HCT116 (cell line): ENCODE data around the gene SGIP1. TPM values are rescaled to one million over a fixed set of nuclear protein-coding genes. Genes with fewer than 3 reads are reported as not detected.

Source experiments
- ATAC-seq: fragments of 200-7000 bp; cut with Tn5 transposase; 2 replicates; pipeline ENCODE4 v1.9.1; 2020; ENCODE audit warnings: mild to moderate bottlenecking, moderate library complexity
- BruUV-seq: library from RNA; stranded (reverse); fragments of 400-500 nt; replicated peaks from 2 replicates; lab custom pipeline; 2021; lab: Mats Ljungman, UMichigan
- CTCF ChIA-PET: fragments of 300-600 bp; sonication (Branson Sonifier 250); formaldehyde crosslinking; loops from one replicate; lab custom pipeline; 2021; ENCODE audit warnings: antibody characterized with exemption; lab: Charles Lee
- POLR2A ChIA-PET: fragments of 300-600, 350-600 bp; sonication (Branson Sonifier 250); formaldehyde crosslinking; loops from one replicate; lab custom pipeline; 2021; ENCODE audit warnings: antibody characterized with exemption; lab: Charles Lee
- RAD21 ChIA-PET, 2 experiments: fragments of 300-600 bp; sonication (Branson Sonifier 250); formaldehyde crosslinking; loops; one replicate each; lab custom pipeline; 2023; ENCODE audit warnings: low total read pairs in 2 of 2; ENCODE audit not compliant: uncharacterized antibody in 2 of 2, unreplicated experiment in 2 of 2, low non-redundant PET in 1 of 2; lab: Charles Lee
- DNase-seq: peaks from one replicate; pipeline ENCODE4 v3.0.0-alpha.2; 2010; ENCODE audit warnings: low read depth, low spot score
- H2AFZ ChIP-seq: fragments of 200-600 bp; shearing (Covaris generic), sonication (generic); 2 replicates; pipeline ENCODE4 v1.6.1; 2017; ENCODE audit warnings: low read depth, mixed run types, mixed read lengths, antibody characterized with exemption, low read length; ENCODE audit not compliant: poor library complexity, severe bottlenecking
- H3K27ac ChIP-seq: 2 replicates; pipeline ENCODE4 v1.5.1; 2012; ENCODE audit warnings: low read depth, low read length
- H3K27me3 ChIP-seq: fragments of 200-600 bp; sonication (generic); 2 replicates; pipeline ENCODE4 v1.6.1; 2016; ENCODE audit warnings: mixed run types, low read length, mixed read lengths; ENCODE audit not compliant: insufficient read depth
- H3K36me3 ChIP-seq, 2 experiments: fragments of 200-500 bp in 1 of 2; fragments of 200-600 bp in 1 of 2; sonication (Bioruptor generic) in 1 of 2; sonication (generic) in 1 of 2; 2 replicates each; pipeline versions ENCODE4 v1.5.1 to v1.6.1; 2014 to 2016; ENCODE audit warnings: low read length in 2 of 2, inconsistent platforms in 1 of 2, mixed read lengths in 1 of 2, mixed run types in 1 of 2; ENCODE audit not compliant: insufficient read depth in 2 of 2, control insufficient read depth in 1 of 2
- H3K4me1 ChIP-seq, 2 experiments: fragments of 200-600 bp in 1 of 2; sonication (generic) in 1 of 2; 2 replicates each; pipeline versions ENCODE4 v1.5.1 to v1.6.1; 2012 to 2017; ENCODE audit warnings: low read length in 2 of 2, inconsistent platforms in 1 of 2, mild to moderate bottlenecking in 1 of 2, mixed read lengths in 1 of 2, mixed run types in 1 of 2, moderate library complexity in 1 of 2; ENCODE audit not compliant: insufficient read depth in 2 of 2, control insufficient read depth in 1 of 2
- H3K4me2 ChIP-seq: fragments of 200-600 bp; sonication (generic); 2 replicates; pipeline ENCODE4 v1.6.1; 2017; ENCODE audit warnings: mixed run types, low read length, mixed read lengths
- H3K4me3 ChIP-seq, 2 experiments: fragments of 200-600 bp in 1 of 2; sonication (generic) in 1 of 2; replicated peaks in 1 of 2; 2 replicates each; pipeline ENCODE4 v1.5.1; 2011 to 2016; ENCODE audit warnings: low read length in 2 of 2, control low read depth in 1 of 2, low read depth in 1 of 2, mild to moderate bottlenecking in 1 of 2, mixed read lengths in 1 of 2, mixed run types in 1 of 2
- H3K79me2 ChIP-seq: fragments of 200-600 bp; sonication (generic); 2 replicates; pipeline ENCODE4 v1.6.1; 2017; ENCODE audit warnings: mild to moderate bottlenecking, mixed run types, low read length, moderate library complexity, mixed read lengths; ENCODE audit not compliant: insufficient read depth
- H3K9ac ChIP-seq: fragments of 200-600 bp; sonication (generic); 2 replicates; pipeline ENCODE4 v1.6.1; 2016; ENCODE audit warnings: low read length, mixed read lengths
- H3K9me2 ChIP-seq: fragments of 200-600 bp; sonication (generic), shearing (Covaris generic); 2 replicates; pipeline ENCODE4 v1.6.1; 2017; ENCODE audit warnings: mixed run types, mild to moderate bottlenecking, moderate library complexity; ENCODE audit not compliant: insufficient read depth
- H3K9me3 ChIP-seq, 2 experiments: fragments of 200-500 bp in 1 of 2; fragments of 200-600 bp in 1 of 2; sonication (Bioruptor generic) in 1 of 2; sonication (generic) in 1 of 2; 2 replicates each; pipeline ENCODE4 v1.6.1; 2014 to 2017; ENCODE audit warnings: low read length in 2 of 2, mixed read lengths in 2 of 2, inconsistent platforms in 1 of 2, low read depth in 1 of 2, mild to moderate bottlenecking in 1 of 2, mixed run types in 1 of 2, moderate library complexity in 1 of 2; ENCODE audit not compliant: control insufficient read depth in 1 of 2, insufficient read depth in 1 of 2
- H4K20me1 ChIP-seq: fragments of 200-600 bp; sonication (generic), shearing (Covaris generic); 2 replicates; pipeline ENCODE4 v1.6.1; 2017; ENCODE audit warnings: mixed run types, mild to moderate bottlenecking, moderate library complexity; ENCODE audit not compliant: insufficient read depth
- EGR1 ChIP-seq: IDR thresholded peaks from 2 replicates; pipeline ENCODE4 v1.6.1; 2012; ENCODE audit warnings: low read depth
- EZH2 ChIP-seq: fragments of 200-600 bp; sonication (generic); IDR thresholded peaks from 2 replicates; pipeline ENCODE4 v1.6.1; 2017; ENCODE audit warnings: antibody characterized with exemption, mixed run types
- FOSL1 ChIP-seq: IDR thresholded peaks from 2 replicates; pipeline ENCODE4 v1.6.1; 2012; ENCODE audit warnings: low read depth
- POLR2A ChIP-seq: IDR thresholded peaks from 2 replicates; pipeline ENCODE4 v1.7.0; 2011; ENCODE audit warnings: borderline replicate concordance; ENCODE audit not compliant: insufficient read depth, insufficient read length; ENCODE audit errors: extremely low read depth
- POLR2AphosphoS5 ChIP-seq: IDR thresholded peaks from 2 replicates; pipeline ENCODE4 v1.6.1; 2011; ENCODE audit warnings: mild to moderate bottlenecking, low read depth, low read length, moderate library complexity
- RAD21 ChIP-seq: IDR thresholded peaks from 2 replicates; pipeline ENCODE4 v1.6.1; 2012; ENCODE audit warnings: low read depth, mild to moderate bottlenecking
- SP1 ChIP-seq: IDR thresholded peaks from 2 replicates; pipeline ENCODE4 v1.6.1; 2012; ENCODE audit warnings: low read depth
- ZNF274 ChIP-seq: fragments of 200-500 bp; sonication (Bioruptor generic); IDR thresholded peaks from 2 replicates; pipeline ENCODE4 v1.6.1; 2014; ENCODE audit warnings: mild to moderate bottlenecking, low read depth, low read length, inconsistent platforms
- intact Hi-C: fragments of 100-400 bp; cut with micrococcal nuclease; formaldehyde crosslinking; loops from 2 replicates; pipeline ENCODE4 v1.10.0; 2022
- total RNA-seq: library from RNA; stranded (reverse); gene quantifications from one replicate; pipeline ENCODE4 v1.2.1, GENCODE V29; 2021; ENCODE audit not compliant: unreplicated experiment
- TF ChIP-seq, protein P1 (sequence below), 3 experiments: fragments of 200-600 bp in 1 of 3; sonication (generic) in 1 of 3; IDR thresholded peaks in 2 of 3; conservative IDR thresholded peaks in 1 of 3; 2 replicates each; pipeline ENCODE4 v1.5.1; 2012 to 2017; ENCODE audit warnings: low read depth in 2 of 3, low read length in 2 of 3, antibody characterized with exemption in 1 of 3, borderline replicate concordance in 1 of 3, control low read depth in 1 of 3, mild to moderate bottlenecking in 1 of 3, mixed read lengths in 1 of 3, mixed run types in 1 of 3, moderate library complexity in 1 of 3; ENCODE audit not compliant: insufficient read depth in 1 of 3
- TF ChIP-seq, protein P2 (sequence below): IDR thresholded peaks from 2 replicates; pipeline ENCODE4 v1.6.1; 2012; ENCODE audit warnings: low read depth

Gene SGIP1
- total RNA-seq, 1 experiment from 2014 or later: 0.15 TPM

DNA sequence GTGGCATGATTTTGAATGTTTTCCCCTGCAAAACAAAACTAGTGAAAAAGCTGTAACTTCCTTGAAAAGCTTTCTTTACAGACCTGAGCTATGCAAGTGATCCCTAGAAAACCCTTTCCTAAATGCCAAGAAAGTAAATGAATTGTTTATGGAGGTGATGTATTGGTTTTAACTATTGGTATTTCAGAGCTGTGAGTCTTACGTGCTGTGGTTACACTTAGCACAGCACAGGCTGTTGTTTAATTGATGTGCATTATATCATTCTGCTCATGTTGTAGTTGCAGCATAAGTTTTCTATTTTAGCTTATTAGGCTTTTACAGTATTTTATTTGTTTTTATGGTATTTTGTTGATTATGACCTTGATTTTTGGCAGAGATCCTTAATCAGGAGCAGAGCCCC, 144.2 kb downstream of the SGIP1 start:
- Histone ChIP-seq H3K9me2 (no peaks in the 10 kb centered on the region), H3K36me3 (no peaks in the 10 kb centered on the region), H2AFZ (no peak overlapping the region), H3K4me2 (no peak overlapping the region), H3K4me1 (no peaks in the 10 kb centered on the region), H3K9me3 (no peaks in the 10 kb centered on the region), H3K4me3 (no peak overlapping the region), H4K20me1 (no peaks in the 10 kb centered on the region), H3K79me2 (no peaks in the 10 kb centered on the region), H3K27ac (no peak overlapping the region), H3K27me3 (no peaks in the 10 kb centered on the region), H3K9ac (no peak overlapping the region)
- no peak for TF ChIP-seq POLR2AphosphoS5
- TF ChIP-seq POLR2A: no peak
- TF ChIP-seq RAD21: no peak
- no peak for TF ChIP-seq FOSL1
- TF ChIP-seq, protein P1, sequence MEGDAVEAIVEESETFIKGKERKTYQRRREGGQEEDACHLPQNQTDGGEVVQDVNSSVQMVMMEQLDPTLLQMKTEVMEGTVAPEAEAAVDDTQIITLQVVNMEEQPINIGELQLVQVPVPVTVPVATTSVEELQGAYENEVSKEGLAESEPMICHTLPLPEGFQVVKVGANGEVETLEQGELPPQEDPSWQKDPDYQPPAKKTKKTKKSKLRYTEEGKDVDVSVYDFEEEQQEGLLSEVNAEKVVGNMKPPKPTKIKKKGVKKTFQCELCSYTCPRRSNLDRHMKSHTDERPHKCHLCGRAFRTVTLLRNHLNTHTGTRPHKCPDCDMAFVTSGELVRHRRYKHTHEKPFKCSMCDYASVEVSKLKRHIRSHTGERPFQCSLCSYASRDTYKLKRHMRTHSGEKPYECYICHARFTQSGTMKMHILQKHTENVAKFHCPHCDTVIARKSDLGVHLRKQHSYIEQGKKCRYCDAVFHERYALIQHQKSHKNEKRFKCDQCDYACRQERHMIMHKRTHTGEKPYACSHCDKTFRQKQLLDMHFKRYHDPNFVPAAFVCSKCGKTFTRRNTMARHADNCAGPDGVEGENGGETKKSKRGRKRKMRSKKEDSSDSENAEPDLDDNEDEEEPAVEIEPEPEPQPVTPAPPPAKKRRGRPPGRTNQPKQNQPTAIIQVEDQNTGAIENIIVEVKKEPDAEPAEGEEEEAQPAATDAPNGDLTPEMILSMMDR (IDR thresholded peaks at IDR 0.05 in 2 of 3, conservative IDR thresholded peaks at IDR 0.05 in 1 of 3; ENCODE audit: borderline replicate concordance in 1 of 3, insufficient read depth in 1 of 3, low read depth in 2 of 3, low read length in 2 of 3): no peak
- no peak for TF ChIP-seq EGR1
- TF ChIP-seq SP1: no peak
- no peak for TF ChIP-seq EZH2
- no peak for TF ChIP-seq ZNF274
- TF ChIP-seq, protein P2, sequence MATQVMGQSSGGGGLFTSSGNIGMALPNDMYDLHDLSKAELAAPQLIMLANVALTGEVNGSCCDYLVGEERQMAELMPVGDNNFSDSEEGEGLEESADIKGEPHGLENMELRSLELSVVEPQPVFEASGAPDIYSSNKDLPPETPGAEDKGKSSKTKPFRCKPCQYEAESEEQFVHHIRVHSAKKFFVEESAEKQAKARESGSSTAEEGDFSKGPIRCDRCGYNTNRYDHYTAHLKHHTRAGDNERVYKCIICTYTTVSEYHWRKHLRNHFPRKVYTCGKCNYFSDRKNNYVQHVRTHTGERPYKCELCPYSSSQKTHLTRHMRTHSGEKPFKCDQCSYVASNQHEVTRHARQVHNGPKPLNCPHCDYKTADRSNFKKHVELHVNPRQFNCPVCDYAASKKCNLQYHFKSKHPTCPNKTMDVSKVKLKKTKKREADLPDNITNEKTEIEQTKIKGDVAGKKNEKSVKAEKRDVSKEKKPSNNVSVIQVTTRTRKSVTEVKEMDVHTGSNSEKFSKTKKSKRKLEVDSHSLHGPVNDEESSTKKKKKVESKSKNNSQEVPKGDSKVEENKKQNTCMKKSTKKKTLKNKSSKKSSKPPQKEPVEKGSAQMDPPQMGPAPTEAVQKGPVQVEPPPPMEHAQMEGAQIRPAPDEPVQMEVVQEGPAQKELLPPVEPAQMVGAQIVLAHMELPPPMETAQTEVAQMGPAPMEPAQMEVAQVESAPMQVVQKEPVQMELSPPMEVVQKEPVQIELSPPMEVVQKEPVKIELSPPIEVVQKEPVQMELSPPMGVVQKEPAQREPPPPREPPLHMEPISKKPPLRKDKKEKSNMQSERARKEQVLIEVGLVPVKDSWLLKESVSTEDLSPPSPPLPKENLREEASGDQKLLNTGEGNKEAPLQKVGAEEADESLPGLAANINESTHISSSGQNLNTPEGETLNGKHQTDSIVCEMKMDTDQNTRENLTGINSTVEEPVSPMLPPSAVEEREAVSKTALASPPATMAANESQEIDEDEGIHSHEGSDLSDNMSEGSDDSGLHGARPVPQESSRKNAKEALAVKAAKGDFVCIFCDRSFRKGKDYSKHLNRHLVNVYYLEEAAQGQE: no peak
- ATAC-seq (no peak), DNase-seq (no peak)
- ChIA-PET RAD21 (no interaction called here), CTCF (no interaction called here), POLR2A (no interaction called here)
- no TSS peak for BruUV-seq
- intact Hi-C loops: no loop called here
